H1 (cell line): Measurements from ENCODE around the gene NECTIN1. TPM values are rescaled to one million over a fixed set of nuclear protein-coding genes. Genes with fewer than 3 reads are reported as not detected.

ENCODE experiments used
- FOSL1 ChIP-seq: IDR thresholded peaks from 2 replicates; pipeline ENCODE4 v1.6.1; 2011; ENCODE audit warnings: mild to moderate bottlenecking, low read depth, low read length, moderate library complexity; ENCODE audit not compliant: insufficient read depth
- RAD21 ChIP-seq, 2 experiments: IDR thresholded peaks in 1 of 2; conservative IDR thresholded peaks in 1 of 2; 2 replicates each; pipeline ENCODE4 v1.6.1; 2011; ENCODE audit warnings: low read depth in 2 of 2, low read length in 2 of 2, improper control_type of control experiment in 1 of 2, inconsistent platforms in 1 of 2, mild to moderate bottlenecking in 1 of 2, moderate library complexity in 1 of 2
- SP1 ChIP-seq: IDR thresholded peaks from 2 replicates; pipeline ENCODE4 v1.6.1; 2011; ENCODE audit warnings: low read depth, low read length
- polyA plus RNA-seq, 7 experiments: library from polyadenylated mRNA; depleted of rRNA in 3 of 7; stranded (reverse) in 5 of 7; unstranded in 2 of 7; fragments of >200 nt in 5 of 7; fragments of 200-250 nt in 2 of 7; gene quantifications; 1 replicate in 5 of 7; 2 replicates in 1 of 7; 4 replicates in 1 of 7; pipeline versions ENCODE4 v1.2.1 to v1.2.3, GENCODE V29; 2011 to 2013; ENCODE audit warnings: missing spikeins in 2 of 7, mixed read lengths in 2 of 7
- total RNA-seq: library from RNA; stranded (reverse); fragmentation: NEBNext Ultra II Directional; extraction: Animal tissue kit (Norgen Biotek cat#: 25700); gene quantifications from 2 replicates; pipeline ENCODE4 v1.2.1, GENCODE V29; 2021

The NECTIN1 gene
- total and polyA plus RNA-seq, 2 of the 8 experiments (the other 6 are each of a cell fraction or from before 2014, with no cell fraction given): 43.2 to 97.7 TPM

- TF ChIP-seq RAD21 (IDR thresholded peaks at IDR 0.05 in 1 of 2, conservative IDR thresholded peaks at IDR 0.05 in 1 of 2; ENCODE audit: low read depth in 2 of 2, low read length in 2 of 2) (no peak), FOSL1 (no peak), SP1 (no peak)
Measured at GRCh38 chr11:119778391-119779194, 49.6 kb upstream of the NECTIN1 start (continued).
